Stromal cell of bone marrow (primary cell): ENCODE data around the gene HYAL4.
"Not testable (repeated sequence)": the region's sequence is repeated elsewhere in the genome, so short reads cannot be mapped to it uniquely, and the experiment has no call there.

Experiments
- DNase-seq: peaks from one replicate; pipeline ENCODE4 v3.0.0-alpha.2; 2012; ENCODE audit warnings: low read depth

The HYAL4 gene, protein sequence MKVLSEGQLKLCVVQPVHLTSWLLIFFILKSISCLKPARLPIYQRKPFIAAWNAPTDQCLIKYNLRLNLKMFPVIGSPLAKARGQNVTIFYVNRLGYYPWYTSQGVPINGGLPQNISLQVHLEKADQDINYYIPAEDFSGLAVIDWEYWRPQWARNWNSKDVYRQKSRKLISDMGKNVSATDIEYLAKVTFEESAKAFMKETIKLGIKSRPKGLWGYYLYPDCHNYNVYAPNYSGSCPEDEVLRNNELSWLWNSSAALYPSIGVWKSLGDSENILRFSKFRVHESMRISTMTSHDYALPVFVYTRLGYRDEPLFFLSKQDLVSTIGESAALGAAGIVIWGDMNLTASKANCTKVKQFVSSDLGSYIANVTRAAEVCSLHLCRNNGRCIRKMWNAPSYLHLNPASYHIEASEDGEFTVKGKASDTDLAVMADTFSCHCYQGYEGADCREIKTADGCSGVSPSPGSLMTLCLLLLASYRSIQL

GRCh38 chr7:123844712-123845219, at the start of gene HYAL4:
Gene HYAL4 (plus strand): TSS chr7:123845169. CDS start chr7:123868274, 23,105 bp downstream.
- no peak for DNase-seq

- no peak for DNase-seq
Observed at GRCh38 chr7:123795917-123796316, 49.1 kb upstream of the HYAL4 start.

DNA sequence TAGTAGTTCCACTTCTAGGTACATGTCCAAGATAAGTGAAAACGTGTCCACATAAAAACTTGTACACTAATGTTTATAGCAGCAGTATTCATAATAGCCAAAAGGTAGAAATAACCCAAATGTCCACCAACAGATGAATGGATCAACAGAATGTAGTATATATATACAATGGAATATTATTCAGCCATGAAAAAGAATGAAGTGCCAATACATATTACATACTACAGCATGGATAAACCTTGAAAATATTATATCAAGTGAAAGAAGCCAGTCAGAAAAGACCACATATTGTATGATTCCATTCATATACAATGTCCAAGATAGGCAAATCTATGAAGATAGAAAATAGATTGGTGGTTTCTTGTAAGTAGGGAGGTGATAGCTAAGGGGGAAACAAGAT, 48.4 kb upstream of the HYAL4 start:
- DNase-seq, result no peak

DNA sequence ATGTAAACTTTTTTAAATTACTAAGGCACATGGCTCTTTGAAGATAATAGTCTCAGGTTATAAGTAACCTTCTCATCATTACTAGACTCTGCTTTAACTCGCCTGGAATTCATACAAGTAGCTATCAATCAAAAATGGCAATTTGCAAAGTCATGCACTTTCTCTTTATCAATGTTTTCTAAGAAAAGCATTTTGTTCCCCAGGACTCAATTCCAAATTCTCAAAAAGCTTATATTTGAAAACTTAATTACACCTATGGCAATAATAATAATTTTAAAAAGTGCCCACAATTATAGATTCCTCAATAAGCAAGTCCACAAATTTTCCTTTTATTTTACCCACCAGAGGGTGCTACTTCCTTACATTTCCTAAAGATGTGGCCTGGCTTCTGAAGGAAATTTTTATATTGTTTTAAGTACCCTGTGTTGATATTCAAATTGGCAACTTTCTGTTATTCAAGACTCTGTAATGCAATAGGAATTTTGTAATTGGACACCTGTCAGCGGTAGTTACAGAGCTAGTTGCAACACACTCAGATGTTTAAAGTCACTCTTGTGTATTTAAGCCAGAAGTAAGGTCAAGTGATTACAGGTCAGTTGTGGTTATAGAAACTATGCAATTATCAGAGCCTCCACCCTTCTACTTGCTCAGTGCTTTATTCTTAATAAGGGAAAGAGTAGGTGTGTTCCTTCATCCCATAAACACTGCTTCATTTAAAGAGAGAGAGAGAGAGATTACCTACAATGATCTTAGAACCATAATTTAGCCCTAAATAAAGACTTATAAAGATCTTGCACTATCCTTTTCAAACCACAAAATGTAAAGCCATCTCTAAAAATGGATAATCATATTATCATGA, 47.1 kb upstream of the HYAL4 start:
- peak; percentile 38 for DNase-seq

DNA sequence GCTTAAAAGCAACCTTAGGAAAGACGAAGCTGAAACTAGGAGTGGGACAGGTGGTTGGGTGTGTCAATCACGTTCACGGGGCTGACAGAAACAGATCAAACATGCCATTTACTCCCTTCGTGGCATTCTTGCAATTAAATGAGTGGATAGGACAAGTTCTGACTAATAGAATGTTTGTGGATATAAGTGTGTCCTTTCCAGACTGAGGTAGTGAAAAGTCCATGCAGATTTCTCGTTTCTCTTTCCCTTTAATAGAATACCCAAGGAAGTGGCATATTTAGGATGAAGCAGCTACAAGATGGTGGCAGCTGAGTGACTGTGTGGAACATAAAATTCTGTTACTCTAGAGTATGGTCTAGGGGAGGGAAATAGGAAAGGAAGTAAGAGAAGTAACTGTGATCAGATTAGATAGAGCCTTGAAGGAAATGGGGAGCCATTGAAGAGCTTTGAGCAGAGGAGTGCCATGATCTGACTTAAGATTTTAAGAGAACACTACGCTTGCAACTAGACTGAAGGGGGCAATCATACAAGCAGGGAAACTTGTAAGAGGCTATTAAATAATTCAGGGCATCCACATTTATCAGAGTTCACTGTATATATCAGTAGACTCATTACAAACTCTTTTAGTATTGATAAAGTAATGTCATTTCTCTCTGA, 46.3 kb upstream of the HYAL4 start:
- no peak for DNase-seq

DNA sequence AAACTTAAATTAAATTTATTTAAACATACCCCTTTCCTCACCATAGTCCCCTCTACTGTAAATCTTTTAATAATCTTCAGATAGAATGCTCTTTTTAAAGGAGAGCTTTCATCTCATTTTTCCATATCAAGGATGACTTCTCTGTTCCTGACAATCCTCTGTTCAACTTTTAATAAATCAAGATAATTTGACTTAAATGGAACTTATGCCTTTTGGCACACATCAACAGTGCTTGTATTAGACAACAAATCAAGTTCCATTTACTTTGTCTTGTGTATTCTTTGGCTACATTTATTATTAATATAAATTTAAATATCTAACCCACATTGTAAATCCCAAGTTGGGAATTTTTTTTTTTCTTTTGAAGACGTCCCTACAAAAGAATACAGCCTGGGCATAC, 42.7 kb upstream of the HYAL4 start:
- DNase-seq, result no peak

DNA sequence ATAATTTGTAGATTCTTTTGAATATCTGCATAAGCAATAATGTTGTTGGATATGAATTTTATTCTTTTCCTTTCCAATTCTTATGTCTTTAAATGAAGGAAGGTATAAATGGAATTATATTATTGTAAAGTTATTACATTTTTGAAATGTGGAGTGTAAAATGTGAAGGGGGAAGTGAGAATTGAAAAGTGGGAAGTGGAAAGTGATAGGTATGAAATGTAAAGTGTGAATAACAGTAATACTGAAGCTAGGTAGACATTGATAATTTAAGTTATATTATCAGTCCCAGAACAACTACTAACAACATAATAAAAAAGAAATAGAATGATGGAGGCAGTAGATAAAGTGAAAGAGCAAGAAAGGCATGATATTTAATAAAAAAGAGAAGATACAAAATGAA, 39.7 kb upstream of the HYAL4 start:
- no peak for DNase-seq

- no peak for DNase-seq
Observed at GRCh38 chr7:123809471-123809870, 35.5 kb upstream of the HYAL4 start.

- DNase-seq, result no peak
Observed at GRCh38 chr7:123811056-123811455, 33.9 kb upstream of the HYAL4 start.

DNA sequence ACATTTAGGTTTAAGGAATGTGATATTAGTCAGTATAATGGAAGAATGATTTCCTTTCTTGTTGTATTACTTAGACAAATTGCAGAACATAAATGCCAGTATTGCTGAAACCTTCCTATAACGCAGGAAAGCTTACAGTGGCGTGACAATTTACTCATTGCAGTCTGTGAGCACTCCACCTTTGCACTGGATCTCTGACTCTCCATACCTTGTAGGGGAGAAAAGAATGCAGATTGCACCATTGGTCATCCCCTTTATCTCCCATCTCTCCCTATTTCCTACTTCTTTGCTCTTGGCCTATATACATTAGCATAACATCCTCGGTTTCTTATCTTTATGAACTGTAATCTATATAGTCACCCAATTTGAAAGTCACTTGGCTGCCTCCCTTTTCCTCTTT, 28.1 kb upstream of the HYAL4 start:
- DNase-seq, result no peak

GRCh38 chr7:123819001-123819400, 26.0 kb upstream of the HYAL4 start:
- no peak for DNase-seq

DNA sequence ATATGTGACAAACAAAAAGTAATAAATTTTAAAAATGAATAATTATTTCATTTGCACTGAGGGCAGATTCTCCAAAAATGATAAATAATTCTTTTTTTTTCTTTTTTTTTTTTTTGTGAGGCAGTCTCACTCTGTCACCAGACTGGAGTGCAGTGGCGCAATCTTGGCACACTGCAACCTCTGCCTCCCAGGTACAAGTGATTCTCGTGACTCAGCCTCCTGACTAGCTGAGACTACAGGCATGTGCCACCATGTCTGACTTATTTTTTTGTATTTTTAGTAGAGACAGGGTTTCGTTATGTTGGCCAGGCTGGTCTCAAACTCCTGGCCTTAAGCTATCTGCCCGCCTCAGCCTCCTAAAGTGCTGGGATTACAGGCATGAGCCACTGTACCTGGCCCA, 25.2 kb upstream of the HYAL4 start:
- DNase-seq, result not testable (repeated sequence)

DNA sequence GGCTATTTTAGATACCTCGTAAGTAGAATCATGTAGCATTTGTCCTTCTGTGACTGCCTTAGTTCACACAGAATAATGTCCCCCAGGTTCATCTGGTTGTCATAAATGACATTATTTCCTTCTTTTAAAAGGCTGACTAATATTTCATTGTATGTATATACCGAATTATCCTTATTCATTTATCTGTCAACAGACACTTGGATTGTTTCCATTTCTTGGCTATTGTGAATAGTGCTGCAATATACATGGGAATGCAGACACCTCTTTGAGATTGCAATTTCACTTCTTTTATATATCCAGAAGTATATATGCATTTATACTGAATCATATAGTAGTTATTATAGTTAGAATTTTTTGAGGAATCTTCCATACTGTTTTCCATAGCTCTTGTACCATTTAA, 24.1 kb upstream of the HYAL4 start:
- DNase-seq, result no peak

DNA sequence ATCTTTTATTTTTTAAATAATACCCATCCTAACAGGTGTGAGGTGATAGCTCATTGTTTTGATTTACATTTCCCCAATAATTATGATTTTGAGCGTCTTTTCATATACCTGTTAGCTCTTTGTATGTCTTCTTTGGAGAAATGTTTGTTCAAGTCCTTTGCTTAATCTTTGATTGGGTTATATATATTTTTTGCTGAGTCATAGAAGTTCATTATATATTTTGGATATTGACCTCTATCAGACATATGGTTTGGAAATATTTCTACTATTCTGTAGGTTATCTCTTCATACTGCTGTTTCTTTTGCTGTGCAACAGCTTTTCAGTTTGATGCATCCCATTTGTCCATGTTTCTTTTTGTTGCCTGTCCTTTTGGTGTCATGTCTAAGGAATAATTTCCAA, 23.6 kb upstream of the HYAL4 start:
- no peak for DNase-seq

GRCh38 chr7:123823898-123824753, 20.8 kb upstream of the HYAL4 start:
- DNase-seq, result no peak

DNA sequence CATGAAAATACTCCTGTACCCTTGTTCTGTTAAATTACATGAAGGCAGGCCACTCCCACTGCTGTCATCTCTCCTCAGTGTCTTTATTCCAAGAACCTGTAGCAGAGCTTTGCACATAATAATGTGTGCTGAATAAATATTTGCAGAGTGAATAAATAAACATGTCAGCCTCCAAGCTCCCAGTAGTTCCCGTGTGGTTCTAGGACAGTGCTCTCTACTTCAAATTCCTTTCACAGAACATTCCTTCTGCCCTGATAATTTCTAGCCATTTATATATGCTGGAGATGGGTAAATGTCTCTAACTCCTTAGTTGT, 20.3 kb upstream of the HYAL4 start:
- DNase-seq, result no peak

- DNase-seq, result no peak
Observed at GRCh38 chr7:123828805-123829204, 16.2 kb upstream of the HYAL4 start.

DNA sequence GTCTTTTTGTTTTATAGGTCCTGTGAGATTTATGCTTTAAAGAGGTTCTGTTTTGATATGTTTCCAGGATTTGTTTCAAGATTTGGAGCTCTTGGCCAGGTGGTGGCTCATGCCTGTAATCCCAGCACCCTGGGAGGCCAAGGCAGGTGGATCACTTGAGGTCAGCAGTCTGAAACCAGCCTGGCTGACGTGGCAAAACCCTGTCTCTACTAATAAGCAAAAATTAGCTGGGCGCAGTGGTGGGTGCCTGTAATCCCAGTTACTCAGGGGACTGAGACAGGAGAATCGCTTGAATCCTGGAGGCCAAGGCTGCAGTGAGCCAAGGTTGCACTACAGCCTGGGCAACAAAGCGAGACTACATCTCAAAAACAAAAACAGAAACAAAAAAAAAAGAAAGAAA, 8.3 kb upstream of the HYAL4 start:
- no peak for DNase-seq

DNA sequence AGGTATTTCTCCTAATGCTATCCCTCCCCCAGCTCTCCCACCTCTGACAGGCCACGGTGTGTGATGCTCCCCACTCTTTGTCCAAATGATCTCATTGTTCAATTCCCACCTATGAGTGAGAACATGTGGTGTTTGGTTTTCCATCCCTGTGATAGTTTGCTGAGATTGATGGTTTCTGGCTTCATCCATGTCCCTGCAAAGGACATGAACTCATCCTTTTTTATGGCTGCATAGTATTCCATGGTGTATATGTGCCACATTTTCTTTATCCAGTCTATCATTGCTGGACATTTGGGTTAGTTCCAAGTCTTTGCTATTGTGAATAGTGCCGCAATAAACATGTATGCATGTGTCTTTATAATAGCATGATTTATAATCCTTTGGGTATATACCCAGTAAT, 5.9 kb upstream of the HYAL4 start:
- not testable (repeated sequence) for DNase-seq

DNA sequence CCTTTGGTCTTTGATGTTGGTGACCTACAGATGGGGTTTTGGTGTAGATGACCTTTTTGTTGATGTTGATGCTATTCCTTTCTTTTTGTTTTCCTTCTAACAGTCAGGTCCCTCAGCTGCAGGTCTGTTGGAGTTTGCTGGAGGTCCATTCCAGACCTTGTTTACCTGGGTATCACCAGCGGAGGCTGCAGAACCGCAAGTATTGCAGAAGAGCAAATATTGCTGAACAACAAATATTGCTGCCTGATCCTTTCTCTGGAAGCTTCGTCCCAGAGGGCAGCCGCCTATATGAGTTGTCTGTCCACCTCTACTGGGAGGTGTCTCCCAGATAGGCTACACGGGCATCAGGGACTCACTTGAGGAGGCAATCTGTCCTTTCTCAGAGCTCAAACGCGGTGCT, 827 bp upstream of the HYAL4 start:
- not testable (repeated sequence) for DNase-seq

DNA sequence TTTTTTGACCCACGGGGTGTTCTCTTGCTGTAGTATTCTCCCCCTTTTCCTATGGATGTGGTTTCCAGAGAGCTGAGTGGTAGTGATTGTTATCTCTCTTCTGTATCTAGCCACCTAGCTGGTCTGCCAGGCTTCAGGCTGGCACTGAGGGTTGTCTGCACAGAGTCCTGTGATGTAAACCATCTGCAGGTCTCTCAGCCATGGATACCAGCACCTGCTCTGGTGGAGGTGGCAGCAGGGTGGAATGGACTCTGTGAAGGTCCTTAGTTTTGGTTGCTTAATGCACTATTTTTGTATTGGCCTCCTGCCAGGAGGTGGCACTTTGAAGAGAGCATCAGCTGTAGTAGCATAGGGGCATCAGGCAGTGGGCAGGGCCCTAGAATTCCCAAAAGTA, 851 bp downstream of the HYAL4 start:
- no peak for DNase-seq
